AG10803 (cell line): Measurements from ENCODE around the gene SLC8A1.
A peak's percentile ranks its signal among the peaks of the same experiment; 100 is the strongest.

Source experiments
- DNase-seq: peaks from one replicate; pipeline ENCODE4 v3.0.0; 2010; ENCODE audit warnings: low read depth
- H3K4me3 ChIP-seq: 2 replicates; pipeline ENCODE4 v1.5.1; 2011; ENCODE audit warnings: mild to moderate bottlenecking, low read length, control low read depth
- TF ChIP-seq, protein P1 (sequence below): conservative IDR thresholded peaks from 2 replicates; pipeline ENCODE4 v1.5.1; 2011; ENCODE audit warnings: mild to moderate bottlenecking, low read length, control low read depth, inconsistent platforms

Gene SLC8A1

DNA sequence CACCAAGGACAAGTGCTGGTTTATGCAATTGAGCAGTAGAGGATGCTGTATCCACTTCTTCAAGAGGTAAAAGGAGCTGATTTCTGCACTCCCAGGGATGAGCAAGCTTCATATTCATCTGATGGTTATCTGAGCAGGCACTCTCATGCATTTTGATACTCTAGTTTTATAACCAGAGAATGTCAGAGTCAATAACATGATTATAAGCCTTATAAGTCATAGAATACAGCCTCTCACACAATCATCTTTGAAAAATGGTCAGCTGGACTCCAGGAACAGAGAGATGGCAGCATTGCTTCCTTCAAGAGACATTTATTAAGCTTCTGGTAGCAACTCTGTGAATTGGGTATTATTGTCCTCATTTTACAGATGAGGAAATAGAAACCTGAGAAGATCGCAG, 167.1 kb downstream of the SLC8A1 start:
- no peak overlapping the region for H3K4me3 ChIP-seq
- TF ChIP-seq, protein P1, sequence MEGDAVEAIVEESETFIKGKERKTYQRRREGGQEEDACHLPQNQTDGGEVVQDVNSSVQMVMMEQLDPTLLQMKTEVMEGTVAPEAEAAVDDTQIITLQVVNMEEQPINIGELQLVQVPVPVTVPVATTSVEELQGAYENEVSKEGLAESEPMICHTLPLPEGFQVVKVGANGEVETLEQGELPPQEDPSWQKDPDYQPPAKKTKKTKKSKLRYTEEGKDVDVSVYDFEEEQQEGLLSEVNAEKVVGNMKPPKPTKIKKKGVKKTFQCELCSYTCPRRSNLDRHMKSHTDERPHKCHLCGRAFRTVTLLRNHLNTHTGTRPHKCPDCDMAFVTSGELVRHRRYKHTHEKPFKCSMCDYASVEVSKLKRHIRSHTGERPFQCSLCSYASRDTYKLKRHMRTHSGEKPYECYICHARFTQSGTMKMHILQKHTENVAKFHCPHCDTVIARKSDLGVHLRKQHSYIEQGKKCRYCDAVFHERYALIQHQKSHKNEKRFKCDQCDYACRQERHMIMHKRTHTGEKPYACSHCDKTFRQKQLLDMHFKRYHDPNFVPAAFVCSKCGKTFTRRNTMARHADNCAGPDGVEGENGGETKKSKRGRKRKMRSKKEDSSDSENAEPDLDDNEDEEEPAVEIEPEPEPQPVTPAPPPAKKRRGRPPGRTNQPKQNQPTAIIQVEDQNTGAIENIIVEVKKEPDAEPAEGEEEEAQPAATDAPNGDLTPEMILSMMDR = no peak; the same call in 1 of the 2 replicates
- DNase-seq = peak; percentile 27

DNA sequence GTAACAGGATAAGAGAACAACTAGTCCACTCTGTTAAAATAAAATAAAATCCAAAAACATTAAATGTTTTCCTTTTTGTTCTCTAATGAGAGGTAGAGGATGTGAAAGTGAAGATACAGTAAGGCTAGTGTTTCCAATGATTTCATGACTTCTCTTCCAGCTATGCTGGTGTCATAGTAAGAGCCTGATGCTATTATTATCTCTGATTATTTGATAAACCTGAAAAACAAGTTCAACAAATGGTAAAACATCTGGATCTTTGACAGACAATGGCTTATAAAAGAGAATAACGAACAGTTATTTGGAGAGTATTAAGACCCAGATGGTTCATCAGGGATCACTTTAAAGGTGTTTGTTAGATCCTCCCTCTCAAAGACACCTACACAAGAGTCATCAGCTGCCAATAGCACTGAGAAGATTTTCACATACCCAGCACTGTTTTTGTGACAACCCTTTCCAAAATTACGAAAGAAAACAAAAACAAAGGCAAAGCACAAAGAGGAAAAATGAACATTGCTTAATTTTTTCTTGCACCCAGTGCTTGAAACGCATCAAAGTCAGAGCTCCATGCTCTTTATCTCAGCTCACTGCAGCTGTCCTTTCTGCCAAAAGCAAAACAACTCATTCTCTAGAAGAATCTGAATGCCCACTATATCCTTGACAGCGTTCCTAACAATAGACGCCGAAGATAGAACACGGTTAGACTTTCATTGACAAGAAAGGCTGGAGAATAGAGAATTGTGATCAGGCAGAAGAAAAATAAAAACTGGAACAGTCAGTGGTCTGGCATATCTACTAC, 168.6 kb downstream of the SLC8A1 start:
- no peak overlapping the region for H3K4me3 ChIP-seq
- no peak for DNase-seq
- TF ChIP-seq, protein P1 = no peak

DNA sequence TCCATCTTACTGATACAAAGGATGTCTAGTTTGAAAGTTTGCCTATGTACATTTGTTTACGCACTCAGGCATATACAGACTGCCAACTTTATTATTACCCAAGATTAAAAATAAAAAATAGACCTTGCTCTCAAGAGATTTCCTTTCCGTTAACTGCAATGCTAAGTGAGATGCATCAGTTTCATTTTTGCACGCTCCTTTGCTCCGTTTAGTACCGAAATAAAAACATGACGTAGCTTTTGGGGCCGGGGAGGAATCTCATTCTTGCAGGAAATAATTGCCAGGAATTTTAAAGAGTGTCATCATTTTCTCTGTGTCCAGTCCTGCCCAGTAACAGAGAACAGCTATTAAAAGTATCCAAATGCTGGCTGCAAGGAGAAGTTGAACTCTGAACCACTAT, 169.5 kb downstream of the SLC8A1 start:
- peak; percentile 59 for DNase-seq
- TF ChIP-seq, protein P1 = no peak
- H3K4me3 ChIP-seq = no peak overlapping the region

- H3K4me3 ChIP-seq = no peak overlapping the region
- DNase-seq = peak; percentile 94
- TF ChIP-seq, protein P1 = no peak
Measured at GRCh38 chr2:40281021-40281940, 170.6 kb downstream of the SLC8A1 start.

- no peak overlapping the region; the same call in 1 of the 2 replicates for H3K4me3 ChIP-seq
- no peak for DNase-seq
- TF ChIP-seq, protein P1 = no peak
Measured at GRCh38 chr2:40279482-40279881, 172.4 kb downstream of the SLC8A1 start.

GRCh38 chr2:40279001-40279400, 172.9 kb downstream of the SLC8A1 start:
- DNase-seq = peak; percentile 44
- TF ChIP-seq, protein P1 = no peak
- H3K4me3 ChIP-seq = peak overlapping the region; percentile 36
